K562 (cell line): Measurements from ENCODE around the gene SIRT5. TPM values are rescaled to one million over a fixed set of nuclear protein-coding genes. Genes with fewer than 3 reads are reported as not detected.

ENCODE experiments used
- ATAC-seq: fragments of 200-7000 bp; cut with Tn5 transposase; 3 replicates; pipeline ENCODE4 v1.9.1; 2020; ENCODE audit warnings: moderate library complexity
- BruUV-seq: library from RNA; stranded (reverse); fragments of 400-500 nt; replicated peaks from 2 replicates; lab custom pipeline; 2021; lab: Mats Ljungman, UMichigan
- CTCF ChIA-PET: fragments of 300-600 bp; formaldehyde crosslinking; extraction: SDS; loops from one replicate; lab custom pipeline; 2021; ENCODE audit warnings: low intra/inter-chr PET ratio; lab: Yijun Ruan, JAX
- POLR2A ChIA-PET: fragments of 300-600, 350-650 bp; sonication (Branson Sonifier 250); formaldehyde crosslinking; extraction: SDS; loops from one replicate; lab custom pipeline; 2021; ENCODE audit warnings: antibody characterized with exemption, inconsistent platforms; lab: Yijun Ruan, JAX
- DNase-seq, 4 experiments: peaks; one replicate each; pipeline versions ENCODE4 v3.0.0 to v3.0.0-alpha.2; 2011 to 2018; ENCODE audit warnings: low spot score in 3 of 4, mixed read lengths in 3 of 4; ENCODE audit errors: extremely low read depth in 1 of 4
- FAIRE-seq: peaks from 2 replicates; lab custom pipeline; 2011; peaks lifted over from hg19 to GRCh38; lab: Jason Lieb, UNC
- H2AFZ ChIP-seq: 2 replicates; pipeline ENCODE4 v1.6.0; 2011; ENCODE audit warnings: low read depth, low read length, control low read depth, inconsistent platforms
- H3K27ac ChIP-seq: fragments of 200-600 bp; 3 replicates; pipeline ENCODE4 v1.8.0; 2011; ENCODE audit warnings: low read depth, mild to moderate bottlenecking, control low read depth, inconsistent platforms, low read length, moderate library complexity, mixed read lengths; ENCODE audit errors: extremely low read depth
- H3K27me3 ChIP-seq, 2 experiments: fragments of 300-600 bp in 1 of 2; 2 replicates in 1 of 2; 3 replicates in 1 of 2; pipeline versions ENCODE4 v1.6.0 to v1.8.0; 2011; ENCODE audit warnings: inconsistent platforms in 2 of 2, low read length in 2 of 2, mild to moderate bottlenecking in 1 of 2, mixed read lengths in 1 of 2, moderate library complexity in 1 of 2; ENCODE audit not compliant: control insufficient read depth in 2 of 2, insufficient read depth in 2 of 2
- H3K36me3 ChIP-seq: fragments of 300-600 bp; 3 replicates; pipeline ENCODE4 v1.8.0; 2011; ENCODE audit warnings: mild to moderate bottlenecking, low read length, inconsistent platforms; ENCODE audit not compliant: control insufficient read depth, insufficient read depth
- H3K4me1 ChIP-seq, 2 experiments: fragments of 200-600 bp in 1 of 2; replicated peaks in 1 of 2; 2 replicates in 1 of 2; 3 replicates in 1 of 2; pipeline versions ENCODE4 v1.5.1 to v1.8.0; 2011; ENCODE audit warnings: inconsistent platforms in 2 of 2, low read length in 2 of 2, mild to moderate bottlenecking in 1 of 2, mixed read lengths in 1 of 2, moderate library complexity in 1 of 2; ENCODE audit not compliant: control insufficient read depth in 2 of 2, insufficient read depth in 2 of 2
- H3K4me2 ChIP-seq: 2 replicates; pipeline ENCODE4 v1.6.1; 2011; ENCODE audit warnings: low read length, control low read depth, inconsistent platforms, mixed read lengths; ENCODE audit not compliant: insufficient read depth
- H3K4me3 ChIP-seq: fragments of 200-600 bp; sonication (generic), shearing (Covaris generic); 2 replicates; pipeline ENCODE4 v1.5.1; 2016; ENCODE audit warnings: control low read depth, inconsistent platforms
- H3K79me2 ChIP-seq: fragments of 200-600 bp; 3 replicates; pipeline ENCODE4 v1.8.0; 2011; ENCODE audit warnings: low read length, inconsistent platforms; ENCODE audit not compliant: control insufficient read depth, insufficient read depth
- H3K9ac ChIP-seq, 2 experiments: 2 replicates each; pipeline versions ENCODE4 v1.6.0 to v1.6.1; 2011; ENCODE audit warnings: low read depth in 2 of 2, low read length in 2 of 2, control low read depth in 1 of 2, inconsistent platforms in 1 of 2, mild to moderate bottlenecking in 1 of 2, mixed read lengths in 1 of 2; ENCODE audit not compliant: insufficient read depth in 1 of 2
- H3K9me1 ChIP-seq: one replicate; pipeline ENCODE4 v1.6.0; 2011; ENCODE audit warnings: inconsistent platforms, mild to moderate bottlenecking, low read length, moderate library complexity; ENCODE audit not compliant: control insufficient read depth, insufficient read depth
- H3K9me3 ChIP-seq: replicated peaks from 2 replicates; pipeline ENCODE4 v1.5.1; 2011; ENCODE audit warnings: low read depth, low read length, inconsistent platforms; ENCODE audit not compliant: control insufficient read depth, insufficient read depth
- H4K20me1 ChIP-seq: replicated peaks from 2 replicates; pipeline ENCODE4 v1.6.1; 2011; ENCODE audit warnings: low read length, inconsistent platforms, mixed read lengths; ENCODE audit not compliant: control insufficient read depth, insufficient read depth
- ARID1B ChIP-seq: fragments of 450-650 bp; IDR thresholded peaks from 2 replicates; pipeline ENCODE4 v1.6.1; 2016; ENCODE audit warnings: antibody characterized with exemption, mild to moderate bottlenecking, inconsistent platforms
- ELF2 ChIP-seq: fragments of 250-450 bp; sonication (Bioruptor Pico); IDR thresholded peaks from 2 replicates; pipeline ENCODE4 v1.5.0; 2021; ENCODE audit warnings: mild to moderate bottlenecking
- HDAC3 ChIP-seq: fragments of 450-650 bp; IDR thresholded peaks from 2 replicates; pipeline ENCODE4 v1.6.1; 2018; ENCODE audit warnings: borderline replicate concordance, mild to moderate bottlenecking, moderate library complexity; ENCODE audit not compliant: partially characterized antibody
- KLF10 ChIP-seq: fragments of 250-450 bp; sonication (Bioruptor Pico); IDR thresholded peaks from 2 replicates; pipeline ENCODE4 v1.6.1; 2021; ENCODE audit warnings: matching md5 sums
- KLF6 ChIP-seq: fragments of 250-450 bp; sonication (Bioruptor Pico); IDR thresholded peaks from 2 replicates; pipeline ENCODE4 v1.4.0; 2020; ENCODE audit warnings: mild to moderate bottlenecking, moderate library complexity, borderline replicate concordance
- MAFK ChIP-seq: IDR thresholded peaks from 2 replicates; pipeline ENCODE4 v1.6.1; 2011; ENCODE audit warnings: low read length, improper control_type of control experiment
- PYGO2 ChIP-seq: fragments of 450-650 bp; IDR thresholded peaks from 2 replicates; pipeline ENCODE4 v1.6.1; 2016; ENCODE audit warnings: mild to moderate bottlenecking, missing genetic modification characterization, moderate library complexity, missing compliant biosample characterization
- SAP30 ChIP-seq: fragments of 200-600 bp; sonication (generic); IDR thresholded peaks from 2 replicates; pipeline ENCODE4 v1.6.1; 2012; ENCODE audit warnings: borderline replicate concordance, low read depth, mild to moderate bottlenecking, moderate library complexity, low read length, control low read depth, inconsistent platforms; ENCODE audit not compliant: insufficient read depth, poor library complexity, severe bottlenecking
- SETDB1 ChIP-seq: IDR thresholded peaks from one replicate; pipeline ENCODE4 v1.6.1; 2012; ENCODE audit warnings: low read length, control low read depth, inconsistent platforms
- TAL1 ChIP-seq: fragments of 450-650 bp; IDR thresholded peaks from 2 replicates; pipeline ENCODE4 v1.6.1; 2016; ENCODE audit warnings: mild to moderate bottlenecking
- TCF7 ChIP-seq: sonication (generic); IDR thresholded peaks from 2 replicates; pipeline ENCODE4 v1.6.1; 2016; ENCODE audit warnings: antibody characterized with exemption, borderline replicate concordance
- USF1 ChIP-seq: sonication (generic); formaldehyde crosslinking; IDR thresholded peaks from 2 replicates; pipeline ENCODE4 v1.9.0; 2022; ENCODE audit warnings: mild to moderate bottlenecking, missing genetic modification reagents
- ZNF197 ChIP-seq: fragments of 200-800 bp; sonication (Bioruptor generic); IDR thresholded peaks from 2 replicates; pipeline ENCODE4 v1.6.1; 2016; ENCODE audit warnings: low read depth, missing genetic modification characterization, missing compliant biosample characterization
- WGBS: fragments of 100-300 bp; shearing (Covaris generic); methylation state at CpG from one replicate; pipeline ENCODE4 v1.1.6; 2016; ENCODE audit warnings: low coverage, mixed read lengths; ENCODE audit not compliant: insufficient coverage; ENCODE audit errors: missing lambda C conversion rate; 5-methylcytosine and 5-hydroxymethylcytosine counted together
- in situ Hi-C: fragments of 300-500 bp; cut with MboI; formaldehyde crosslinking; loops from 4 replicates; pipeline ENCODE4 v1.15.0; 2018; ENCODE audit warnings: inconsistent platforms, mixed read lengths
- intact Hi-C: fragments of 100-400 bp; cut with micrococcal nuclease; formaldehyde crosslinking; loops from 2 replicates; pipeline ENCODE4 v1.14.2; 2022
- polyA plus RNA-seq, 8 experiments: library from polyadenylated mRNA; depleted of rRNA in 4 of 8; stranded (reverse) in 5 of 8; unstranded in 3 of 8; fragments of >200 nt; fragmentation: Nextera tagmentation in 2 of 8; fragmentation: Illumina TruSeq in 1 of 8; extraction: Ambion mirVana in 2 of 8; extraction: Trizol in 1 of 8; gene quantifications; 2 replicates each; pipeline versions ENCODE4 v1.2.1 to v1.2.3, GENCODE V29; 2011 to 2014; ENCODE audit warnings: inconsistent platforms in 1 of 8, missing spikeins in 1 of 8
- total RNA-seq, 7 experiments: library from RNA; depleted of rRNA in 6 of 7; stranded (reverse); fragments of >200 nt in 6 of 7; fragmentation: Illumina TruSeq in 2 of 7; extraction: Trizol in 2 of 7; gene quantifications; 2 replicates each; pipeline versions ENCODE4 v1.2.1 to v1.2.3, GENCODE V29; 2011 to 2021; ENCODE audit warnings: low replicate concordance in 1 of 7
- TF ChIP-seq, protein P1 (sequence below): fragments of 250-450 bp; sonication (Bioruptor Pico); IDR thresholded peaks from 2 replicates; pipeline ENCODE4 v1.4.0; 2020

The SIRT5 gene
- total and polyA plus RNA-seq, 9 of the 15 experiments (the other 6 are each of a cell fraction or from before 2014, with no cell fraction given): 2.1 to 15.7 (median 11.4) TPM

DNA sequence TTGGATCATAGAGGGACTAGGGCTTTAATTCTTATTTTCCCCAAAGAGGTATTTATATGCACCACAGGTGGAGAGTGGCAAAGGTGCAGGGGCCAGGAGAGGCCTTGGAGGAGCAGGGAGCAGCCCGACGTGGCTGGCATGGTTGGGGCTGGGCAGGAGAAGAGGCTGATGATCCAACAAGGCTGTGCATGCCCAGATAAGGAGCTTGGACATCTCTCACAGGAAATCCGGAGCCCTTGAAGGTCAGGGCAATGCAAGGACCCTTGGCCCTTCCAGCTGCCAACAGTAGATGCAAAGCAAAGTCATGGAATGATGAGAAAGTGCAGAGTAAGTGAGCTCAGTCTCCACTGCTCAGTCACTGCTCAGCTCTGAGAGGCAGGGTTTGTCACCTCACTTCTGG is 39.9 kb upstream of the SIRT5 start (continued):
- no peak for TF ChIP-seq SAP30
- TF ChIP-seq, all 486 proteins: peak for 0

GRCh38 chr6:13535306-13535705 is 39.1 kb upstream of the SIRT5 start:
- Histone ChIP-seq H3K4me3 (no peak overlapping the region), H3K36me3 (no peaks in the 10 kb centered on the region)
- 0% methylated on average over 2 of the region's 3 CpGs for WGBS
- TF ChIP-seq ARID1B (no peak), KLF10 (CRISPR knock-in tag) (no peak), MAFK (no peak), SETDB1 (no peak), TCF7 (no peak), ZNF197 (CRISPR knock-in tag) (no peak), PYGO2 (no peak), KLF6 (no peak), ELF2 (CRISPR knock-in tag) (no peak), TAL1 (no peak), HDAC3 (no peak), USF1 (CRISPR knock-in tag) (no peak)
- TF ChIP-seq, protein P1, sequence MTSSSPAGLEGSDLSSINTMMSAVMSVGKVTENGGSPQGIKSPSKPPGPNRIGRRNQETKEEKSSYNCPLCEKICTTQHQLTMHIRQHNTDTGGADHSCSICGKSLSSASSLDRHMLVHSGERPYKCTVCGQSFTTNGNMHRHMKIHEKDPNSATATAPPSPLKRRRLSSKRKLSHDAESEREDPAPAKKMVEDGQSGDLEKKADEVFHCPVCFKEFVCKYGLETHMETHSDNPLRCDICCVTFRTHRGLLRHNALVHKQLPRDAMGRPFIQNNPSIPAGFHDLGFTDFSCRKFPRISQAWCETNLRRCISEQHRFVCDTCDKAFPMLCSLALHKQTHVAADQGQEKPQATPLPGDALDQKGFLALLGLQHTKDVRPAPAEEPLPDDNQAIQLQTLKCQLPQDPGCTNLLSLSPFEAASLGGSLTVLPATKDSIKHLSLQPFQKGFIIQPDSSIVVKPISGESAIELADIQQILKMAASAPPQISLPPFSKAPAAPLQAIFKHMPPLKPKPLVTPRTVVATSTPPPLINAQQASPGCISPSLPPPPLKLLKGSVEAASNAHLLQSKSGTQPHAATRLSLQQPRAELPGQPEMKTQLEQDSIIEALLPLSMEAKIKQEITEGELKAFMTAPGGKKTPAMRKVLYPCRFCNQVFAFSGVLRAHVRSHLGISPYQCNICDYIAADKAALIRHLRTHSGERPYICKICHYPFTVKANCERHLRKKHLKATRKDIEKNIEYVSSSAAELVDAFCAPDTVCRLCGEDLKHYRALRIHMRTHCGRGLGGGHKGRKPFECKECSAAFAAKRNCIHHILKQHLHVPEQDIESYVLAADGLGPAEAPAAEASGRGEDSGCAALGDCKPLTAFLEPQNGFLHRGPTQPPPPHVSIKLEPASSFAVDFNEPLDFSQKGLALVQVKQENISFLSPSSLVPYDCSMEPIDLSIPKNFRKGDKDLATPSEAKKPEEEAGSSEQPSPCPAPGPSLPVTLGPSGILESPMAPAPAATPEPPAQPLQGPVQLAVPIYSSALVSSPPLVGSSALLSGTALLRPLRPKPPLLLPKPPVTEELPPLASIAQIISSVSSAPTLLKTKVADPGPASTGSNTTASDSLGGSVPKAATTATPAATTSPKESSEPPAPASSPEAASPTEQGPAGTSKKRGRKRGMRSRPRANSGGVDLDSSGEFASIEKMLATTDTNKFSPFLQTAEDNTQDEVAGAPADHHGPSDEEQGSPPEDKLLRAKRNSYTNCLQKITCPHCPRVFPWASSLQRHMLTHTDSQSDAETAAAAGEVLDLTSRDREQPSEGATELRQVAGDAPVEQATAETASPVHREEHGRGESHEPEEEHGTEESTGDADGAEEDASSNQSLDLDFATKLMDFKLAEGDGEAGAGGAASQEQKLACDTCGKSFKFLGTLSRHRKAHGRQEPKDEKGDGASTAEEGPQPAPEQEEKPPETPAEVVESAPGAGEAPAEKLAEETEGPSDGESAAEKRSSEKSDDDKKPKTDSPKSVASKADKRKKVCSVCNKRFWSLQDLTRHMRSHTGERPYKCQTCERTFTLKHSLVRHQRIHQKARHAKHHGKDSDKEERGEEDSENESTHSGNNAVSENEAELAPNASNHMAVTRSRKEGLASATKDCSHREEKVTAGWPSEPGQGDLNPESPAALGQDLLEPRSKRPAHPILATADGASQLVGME (CRISPR knock-in tag): no peak
- TF ChIP-seq, all 486 proteins: peak for 0
- FAIRE-seq: no peak
- no peaks in the 10 kb centered on the region for H4K20me1 ChIP-seq
- H2AFZ ChIP-seq: no peak overlapping the region
- no peak overlapping the region for H3K9ac ChIP-seq
- no TSS peak for BruUV-seq
- H3K4me2 ChIP-seq: no peak overlapping the region
- in situ Hi-C loops (no loop called here), intact Hi-C loops (no loop called here)
- H3K27me3 ChIP-seq: peaks cover 10 to 28% of the 10 kb centered on the region in 2 experiments; a peak in 3 of 5 replicates
- no peaks in the 10 kb centered on the region for H3K4me1 ChIP-seq
- no peak for ATAC-seq
- no peak overlapping the region for H3K27ac ChIP-seq
- ChIA-PET POLR2A (interaction anchor here (1.5 kb wide), 1 partner anchor 38 kb away, joined by 3 read pairs; no protein-coding TSS in a partner anchor), CTCF (no interaction called here)
- H3K9me3 ChIP-seq: no peaks in the 10 kb centered on the region
- no peak for DNase-seq
- no peaks in the 10 kb centered on the region for H3K79me2 ChIP-seq
- no peaks in the 10 kb centered on the region for H3K9me1 ChIP-seq
